Fibroblast of pulmonary artery (primary cell): ENCODE results near the gene GBP3.
A peak's percentile ranks its signal among the peaks of the same experiment; 100 is the strongest.
"Not testable (repeated sequence)": the region's sequence is repeated elsewhere in the genome, so short reads cannot be mapped to it uniquely, and the experiment has no call there.

Experiments
- DNase-seq: peaks from one replicate; pipeline ENCODE4 v3.0.0-alpha.2; 2010; ENCODE audit warnings: low read depth
- H3K4me3 ChIP-seq: replicated peaks from 2 replicates; pipeline ENCODE4 v1.5.1; 2011; ENCODE audit warnings: low read depth, mild to moderate bottlenecking, control low read depth, low read length, moderate library complexity
- TF ChIP-seq, protein P1 (sequence below): IDR thresholded peaks from 2 replicates; pipeline ENCODE4 v1.5.1; 2011; ENCODE audit warnings: mild to moderate bottlenecking, control low read depth, low read length, inconsistent platforms; ENCODE audit errors: missing control alignments

GBP3 gene

DNA sequence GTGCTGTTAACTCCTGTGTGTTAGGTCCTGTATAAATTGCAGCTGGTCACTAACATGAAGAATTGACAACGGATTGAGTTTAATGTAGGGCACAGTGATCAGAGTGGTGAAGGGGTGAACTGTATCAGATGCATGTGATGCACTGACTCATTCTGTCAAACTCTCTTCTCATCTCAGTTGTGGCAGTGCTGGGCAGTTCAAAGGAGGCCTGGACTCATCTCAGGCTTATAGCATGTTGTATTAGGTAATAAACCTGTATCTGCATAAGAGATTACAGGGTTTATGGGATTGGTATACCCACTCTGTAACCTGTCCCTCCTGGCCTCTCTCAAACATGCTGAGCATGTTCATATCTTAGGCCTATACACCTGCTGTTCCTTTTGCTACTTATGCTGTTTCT is 12.4 kb upstream of the GBP3 start:
- no peak overlapping the region for H3K4me3 ChIP-seq
- DNase-seq = no peak
- TF ChIP-seq, protein P1, sequence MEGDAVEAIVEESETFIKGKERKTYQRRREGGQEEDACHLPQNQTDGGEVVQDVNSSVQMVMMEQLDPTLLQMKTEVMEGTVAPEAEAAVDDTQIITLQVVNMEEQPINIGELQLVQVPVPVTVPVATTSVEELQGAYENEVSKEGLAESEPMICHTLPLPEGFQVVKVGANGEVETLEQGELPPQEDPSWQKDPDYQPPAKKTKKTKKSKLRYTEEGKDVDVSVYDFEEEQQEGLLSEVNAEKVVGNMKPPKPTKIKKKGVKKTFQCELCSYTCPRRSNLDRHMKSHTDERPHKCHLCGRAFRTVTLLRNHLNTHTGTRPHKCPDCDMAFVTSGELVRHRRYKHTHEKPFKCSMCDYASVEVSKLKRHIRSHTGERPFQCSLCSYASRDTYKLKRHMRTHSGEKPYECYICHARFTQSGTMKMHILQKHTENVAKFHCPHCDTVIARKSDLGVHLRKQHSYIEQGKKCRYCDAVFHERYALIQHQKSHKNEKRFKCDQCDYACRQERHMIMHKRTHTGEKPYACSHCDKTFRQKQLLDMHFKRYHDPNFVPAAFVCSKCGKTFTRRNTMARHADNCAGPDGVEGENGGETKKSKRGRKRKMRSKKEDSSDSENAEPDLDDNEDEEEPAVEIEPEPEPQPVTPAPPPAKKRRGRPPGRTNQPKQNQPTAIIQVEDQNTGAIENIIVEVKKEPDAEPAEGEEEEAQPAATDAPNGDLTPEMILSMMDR = no peak

DNA sequence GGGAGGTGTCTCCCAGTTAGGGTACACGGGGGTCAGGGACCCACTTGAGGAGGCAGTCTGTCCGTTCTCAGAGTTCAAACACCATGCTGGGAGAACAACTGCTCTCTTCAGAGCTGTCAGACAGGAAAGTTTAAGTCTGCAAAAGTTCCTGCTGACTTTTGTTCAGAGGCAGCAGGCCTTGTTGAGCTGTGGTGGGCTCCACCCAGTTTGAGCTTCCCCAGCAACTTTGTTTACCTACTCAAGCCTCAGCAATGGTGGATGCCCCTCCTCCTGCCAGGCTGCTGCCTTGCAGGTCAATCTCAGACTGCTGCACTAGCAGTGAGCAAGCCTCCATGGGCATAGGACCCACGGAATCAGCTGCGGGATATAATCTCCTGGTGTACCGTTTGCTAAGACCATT is 11.3 kb upstream of the GBP3 start:
- not testable (repeated sequence) for H3K4me3 ChIP-seq

DNA sequence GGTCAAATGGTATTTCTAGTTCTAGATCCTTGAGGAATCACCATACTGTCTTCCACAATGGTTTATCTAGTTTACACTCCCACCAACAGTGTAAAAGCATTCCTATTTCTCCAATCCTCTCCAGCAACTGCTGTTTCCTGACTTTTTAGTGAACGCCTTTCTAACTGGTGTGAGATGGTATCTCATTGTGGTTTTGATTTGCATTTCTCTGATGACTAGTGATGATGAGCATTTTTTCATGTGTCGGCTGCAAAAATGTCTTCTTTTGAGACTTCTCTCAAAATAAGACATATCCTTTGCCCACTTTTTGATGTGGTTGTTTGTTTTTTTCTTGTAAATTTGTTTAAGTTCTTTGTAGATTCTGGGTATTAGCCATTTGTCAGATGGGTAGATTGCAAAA is 6.4 kb upstream of the GBP3 start:
- H3K4me3 ChIP-seq, DNase-seq: not testable (repeated sequence)

More for the DNA sequence above, 11.3 kb upstream of the GBP3 start:
- DNase-seq = not testable (repeated sequence)

DNA sequence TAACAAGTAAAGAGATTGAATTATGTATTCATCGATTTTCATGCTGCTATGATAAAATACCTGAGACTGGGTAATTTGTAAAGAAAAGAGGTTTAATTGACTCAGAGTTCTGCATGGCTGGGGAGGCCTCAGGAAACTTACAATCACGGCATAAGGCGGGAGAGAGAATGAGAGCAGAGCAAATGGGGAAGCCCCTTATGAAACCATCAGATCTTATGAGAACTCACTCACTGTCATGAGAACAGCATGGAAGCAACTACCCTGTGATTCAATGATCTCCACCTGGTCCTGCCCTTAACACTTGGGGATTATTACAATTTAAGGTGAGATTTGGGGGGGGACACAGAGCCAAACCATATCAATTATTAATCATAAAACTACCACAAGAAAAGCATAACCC is 3.3 kb upstream of the GBP3 start:
- DNase-seq = no peak
- no peak overlapping the region for H3K4me3 ChIP-seq
- TF ChIP-seq, protein P1 = no peak

DNA sequence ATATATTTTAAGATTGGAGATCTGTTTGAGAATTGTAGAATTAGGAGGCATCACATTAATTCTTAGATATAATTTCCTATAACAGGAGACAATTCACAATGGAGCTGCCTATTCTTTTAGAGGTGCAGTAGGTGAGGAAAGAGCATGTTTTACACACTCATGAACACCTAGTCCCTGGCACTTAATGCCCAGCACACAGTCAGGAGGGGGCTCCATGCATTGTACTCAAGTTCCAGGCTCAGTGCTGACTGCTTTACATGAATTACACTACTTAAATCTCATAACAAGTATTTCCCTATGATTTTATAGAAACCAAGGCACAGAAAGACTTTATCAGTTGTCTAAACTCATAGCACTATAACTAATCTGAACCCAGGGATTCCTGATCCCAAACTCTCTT is 360 bp upstream of the GBP3 start:
- DNase-seq = no peak
- peak overlapping the region; percentile 76 for H3K4me3 ChIP-seq
- TF ChIP-seq, protein P1 = no peak

DNA sequence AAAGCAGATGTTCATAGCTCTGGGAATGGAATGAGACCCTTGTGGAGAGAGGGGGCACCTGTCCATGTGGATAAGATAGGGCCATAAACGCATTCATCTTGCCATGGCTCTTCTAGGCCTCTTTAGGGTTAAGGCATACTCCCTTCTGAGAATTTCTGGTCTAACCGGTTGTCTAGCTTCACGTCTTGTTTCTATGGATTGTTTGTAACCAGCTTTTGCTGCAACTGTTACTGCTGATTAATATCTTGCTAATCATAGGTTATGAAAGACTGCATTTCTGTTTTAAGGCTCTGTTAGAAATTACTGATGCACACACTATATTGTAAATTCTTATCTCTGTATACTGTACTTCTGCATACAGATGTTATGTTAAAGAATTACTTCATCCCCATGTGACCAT is 4.3 kb downstream of the GBP3 start:
- not testable (repeated sequence) for H3K4me3 ChIP-seq, DNase-seq

DNA sequence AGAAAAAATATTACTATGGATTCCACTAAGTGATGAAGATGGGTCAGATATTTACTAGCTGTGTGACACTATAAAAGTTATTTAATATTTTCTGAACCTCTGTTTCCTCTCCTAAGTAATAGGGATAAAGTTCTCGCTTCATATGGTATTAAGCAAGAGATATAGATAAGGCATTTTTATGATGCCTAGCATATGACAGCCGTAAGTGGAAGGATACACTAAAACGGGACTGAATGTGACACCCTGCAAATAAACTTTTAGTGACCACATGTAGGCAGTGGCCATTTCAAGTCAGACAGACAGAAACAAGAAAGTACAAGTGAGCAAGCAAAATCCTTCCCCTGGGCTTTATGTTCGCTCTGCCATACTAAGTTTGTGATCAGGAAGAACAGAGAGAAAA is 14.2 kb downstream of the GBP3 start:
- TF ChIP-seq, protein P1 = no peak
- H3K4me3 ChIP-seq = no peak overlapping the region
- DNase-seq = no peak

DNA sequence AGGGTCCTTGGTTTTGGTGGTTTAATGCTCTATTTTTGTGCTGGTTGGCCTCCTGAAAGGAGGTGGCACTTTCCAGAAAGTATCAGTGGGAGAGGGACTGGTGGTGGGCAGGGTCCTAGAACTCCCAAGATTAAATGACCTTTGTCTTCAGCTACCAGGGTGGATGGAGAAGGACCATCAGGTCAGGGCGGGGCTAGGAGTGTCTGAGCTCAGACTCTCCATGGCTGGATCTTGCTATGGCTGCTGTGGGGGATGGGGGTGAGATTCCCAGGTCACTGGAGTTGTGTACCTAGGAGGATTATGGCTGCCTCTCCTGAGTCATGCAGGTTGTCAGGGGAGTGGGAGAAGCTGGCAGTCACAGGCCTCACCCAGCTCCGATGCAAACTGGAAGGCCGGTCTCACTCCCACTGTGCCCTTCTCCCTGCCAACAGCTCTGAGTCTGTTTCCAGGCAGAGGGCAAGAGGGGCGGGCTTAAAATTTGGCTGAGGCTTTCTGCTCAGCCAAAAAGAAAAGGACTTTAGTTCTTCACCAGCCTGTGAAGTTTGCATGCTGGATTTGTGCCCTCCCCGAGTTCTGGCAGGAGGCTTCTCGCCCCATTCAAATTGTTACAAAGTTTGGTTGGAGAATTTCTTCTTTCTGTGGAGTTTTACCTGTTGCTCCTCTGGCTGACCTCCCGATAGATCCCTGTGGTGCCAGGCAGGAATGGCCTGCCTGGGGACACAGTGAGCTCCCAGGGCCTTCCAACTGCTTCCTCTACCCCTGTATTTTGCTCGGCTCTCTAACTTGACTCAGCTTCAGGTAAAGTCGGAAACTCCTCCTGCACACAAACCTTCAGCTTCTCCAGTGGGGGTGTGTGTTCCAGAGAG is 17.1 kb downstream of the GBP3 start:
- H3K4me3 ChIP-seq = no peak overlapping the region
- no peak for DNase-seq
- TF ChIP-seq, protein P1 = no peak

DNA sequence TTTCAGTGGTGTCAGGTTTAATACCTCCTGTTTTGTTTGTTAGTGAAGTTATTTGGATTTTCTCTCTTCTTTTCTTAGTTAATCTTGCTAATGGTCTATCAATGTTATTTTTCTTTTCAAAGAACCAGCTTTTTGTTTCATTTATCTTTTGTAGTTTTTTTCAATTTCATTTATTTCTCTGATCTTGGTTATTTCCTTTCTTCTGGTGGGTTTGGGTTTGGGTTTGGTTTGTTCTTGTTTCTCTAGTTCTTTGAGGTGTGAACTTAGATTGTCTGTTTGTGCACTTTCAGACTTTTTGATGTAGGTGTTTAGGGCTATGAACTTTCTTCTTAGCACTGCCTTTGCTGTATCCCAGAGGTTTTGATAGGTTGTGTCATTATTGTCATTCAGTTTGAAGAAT is 20.5 kb downstream of the GBP3 start:
- not testable (repeated sequence) for DNase-seq, H3K4me3 ChIP-seq
